ENCODE measurements around the gene TRIM71. TPM values are rescaled to one million over a fixed set of nuclear protein-coding genes. Genes with fewer than 3 reads are reported as not detected.

TRIM71 gene
- polyA plus RNA-seq, 1 donor (not counting 4 experiments of a cell fraction or from before 2014, with no cell fraction given) = not detected

- H3K79me2 ChIP-seq (ENCODE audit: control insufficient read depth, insufficient read depth, low read length) = no peaks in the 10 kb centered on the region
- no peak overlapping the region for H3K4me2 ChIP-seq (ENCODE audit: control insufficient read depth, extremely low read depth, insufficient read depth, low read depth, low read length)
- peaks cover 5% of the 10 kb centered on the region for H3K9me3 ChIP-seq (ENCODE audit: control insufficient read depth, low read depth, low read length)
- H2AFZ ChIP-seq (ENCODE audit: control insufficient read depth, low read length) = no peak overlapping the region
- no peak overlapping the region for H3K9ac ChIP-seq (ENCODE audit: control insufficient read depth, extremely low read depth, insufficient read depth, low read length)
- dilution Hi-C loops (cut with MboI; ENCODE audit: extremely low pct_ligation_motif_present, low sequenced_read_pairs) = no loop called here
- no peak overlapping the region for H3K27ac ChIP-seq (ENCODE audit: control insufficient read depth, insufficient read depth, low read length)
- TF ChIP-seq CTCF (optimal IDR thresholded peaks at IDR 0.05 in 1 of 3, IDR thresholded peaks at IDR 0.05 in 1 of 3, conservative IDR thresholded peaks at IDR 0.05 in 1 of 3; ENCODE audit: extremely low read depth in 1 of 3, insufficient read depth in 2 of 3, low read length in 3 of 3) (no peak), EZH2 (IDR thresholded peaks at IDR 0.05; ENCODE audit: low read length) (no peak)
- no peak overlapping the region for H3K4me3 ChIP-seq (ENCODE audit: control insufficient read depth in 2 of 3, extremely low read depth in 1 of 3, insufficient read depth in 2 of 3, low read depth in 1 of 3, low read length in 3 of 3)
- no peaks in the 10 kb centered on the region for H3K9me1 ChIP-seq (ENCODE audit: control insufficient read depth, extremely low read depth, insufficient read depth, low read length)
- no peak for FAIRE-seq
- peaks cover 2% of the 10 kb centered on the region for H3K4me1 ChIP-seq (ENCODE audit: control insufficient read depth, extremely low read depth, insufficient read depth, low read length)
- no peaks in the 10 kb centered on the region for H3K36me3 ChIP-seq (ENCODE audit: control insufficient read depth in 2 of 2, extremely low read depth in 1 of 2, insufficient read depth in 2 of 2, low read length in 2 of 2)
- H4K20me1 ChIP-seq (ENCODE audit: control insufficient read depth, extremely low read depth, insufficient read depth, low read length) = no peaks in the 10 kb centered on the region
- peaks cover 77% of the 10 kb centered on the region for H3K27me3 ChIP-seq (ENCODE audit: control insufficient read depth, extremely low read depth, insufficient read depth, low read length)
- no peak for DNase-seq (ENCODE audit: low read depth, low spot score)
These were observed 2.0 kb downstream of the TRIM71 start for GRCh38 chr3:32819551-32820348.

GRCh38 chr3:32820430-32820829 lies 2.6 kb downstream of the TRIM71 start:
- no peak for DNase-seq (ENCODE audit: low read depth, low spot score)
- Histone ChIP-seq H3K79me2 (ENCODE audit: control insufficient read depth, insufficient read depth, low read length) (no peaks in the 10 kb centered on the region), H3K27me3 (ENCODE audit: control insufficient read depth, extremely low read depth, insufficient read depth, low read length) (peaks cover 71% of the 10 kb centered on the region), H3K27ac (ENCODE audit: control insufficient read depth, insufficient read depth, low read length) (no peak overlapping the region), H3K36me3 (ENCODE audit: control insufficient read depth in 2 of 2, extremely low read depth in 1 of 2, insufficient read depth in 2 of 2, low read length in 2 of 2) (no peaks in the 10 kb centered on the region), H3K4me3 (ENCODE audit: control insufficient read depth in 2 of 3, extremely low read depth in 1 of 3, insufficient read depth in 2 of 3, low read depth in 1 of 3, low read length in 3 of 3) (no peak overlapping the region), H2AFZ (ENCODE audit: control insufficient read depth, low read length) (no peak overlapping the region), H3K9ac (ENCODE audit: control insufficient read depth, extremely low read depth, insufficient read depth, low read length) (no peak overlapping the region), H3K9me3 (ENCODE audit: control insufficient read depth, low read depth, low read length) (peaks cover 5% of the 10 kb centered on the region), H4K20me1 (ENCODE audit: control insufficient read depth, extremely low read depth, insufficient read depth, low read length) (no peaks in the 10 kb centered on the region), H3K4me1 (ENCODE audit: control insufficient read depth, extremely low read depth, insufficient read depth, low read length) (peaks cover 2% of the 10 kb centered on the region), H3K9me1 (ENCODE audit: control insufficient read depth, extremely low read depth, insufficient read depth, low read length) (no peaks in the 10 kb centered on the region), H3K4me2 (ENCODE audit: control insufficient read depth, extremely low read depth, insufficient read depth, low read depth, low read length) (no peak overlapping the region)
- TF ChIP-seq EZH2 (IDR thresholded peaks at IDR 0.05; ENCODE audit: low read length) (no peak), CTCF (optimal IDR thresholded peaks at IDR 0.05 in 1 of 3, IDR thresholded peaks at IDR 0.05 in 1 of 3, conservative IDR thresholded peaks at IDR 0.05 in 1 of 3; ENCODE audit: extremely low read depth in 1 of 3, insufficient read depth in 2 of 3, low read length in 3 of 3) (no peak)
- dilution Hi-C loops (cut with MboI; ENCODE audit: extremely low pct_ligation_motif_present, low sequenced_read_pairs) = no loop called here
- FAIRE-seq = no peak

Data from keratinocyte (primary cell).